OCI-M1 (cell line): ENCODE measurements around the gene MMS22L.

Experiments used
- DNase-seq: peaks from one replicate; lab custom pipeline; 2025; lab: John Stamatoyannopoulos, UW

MMS22L gene, protein sequence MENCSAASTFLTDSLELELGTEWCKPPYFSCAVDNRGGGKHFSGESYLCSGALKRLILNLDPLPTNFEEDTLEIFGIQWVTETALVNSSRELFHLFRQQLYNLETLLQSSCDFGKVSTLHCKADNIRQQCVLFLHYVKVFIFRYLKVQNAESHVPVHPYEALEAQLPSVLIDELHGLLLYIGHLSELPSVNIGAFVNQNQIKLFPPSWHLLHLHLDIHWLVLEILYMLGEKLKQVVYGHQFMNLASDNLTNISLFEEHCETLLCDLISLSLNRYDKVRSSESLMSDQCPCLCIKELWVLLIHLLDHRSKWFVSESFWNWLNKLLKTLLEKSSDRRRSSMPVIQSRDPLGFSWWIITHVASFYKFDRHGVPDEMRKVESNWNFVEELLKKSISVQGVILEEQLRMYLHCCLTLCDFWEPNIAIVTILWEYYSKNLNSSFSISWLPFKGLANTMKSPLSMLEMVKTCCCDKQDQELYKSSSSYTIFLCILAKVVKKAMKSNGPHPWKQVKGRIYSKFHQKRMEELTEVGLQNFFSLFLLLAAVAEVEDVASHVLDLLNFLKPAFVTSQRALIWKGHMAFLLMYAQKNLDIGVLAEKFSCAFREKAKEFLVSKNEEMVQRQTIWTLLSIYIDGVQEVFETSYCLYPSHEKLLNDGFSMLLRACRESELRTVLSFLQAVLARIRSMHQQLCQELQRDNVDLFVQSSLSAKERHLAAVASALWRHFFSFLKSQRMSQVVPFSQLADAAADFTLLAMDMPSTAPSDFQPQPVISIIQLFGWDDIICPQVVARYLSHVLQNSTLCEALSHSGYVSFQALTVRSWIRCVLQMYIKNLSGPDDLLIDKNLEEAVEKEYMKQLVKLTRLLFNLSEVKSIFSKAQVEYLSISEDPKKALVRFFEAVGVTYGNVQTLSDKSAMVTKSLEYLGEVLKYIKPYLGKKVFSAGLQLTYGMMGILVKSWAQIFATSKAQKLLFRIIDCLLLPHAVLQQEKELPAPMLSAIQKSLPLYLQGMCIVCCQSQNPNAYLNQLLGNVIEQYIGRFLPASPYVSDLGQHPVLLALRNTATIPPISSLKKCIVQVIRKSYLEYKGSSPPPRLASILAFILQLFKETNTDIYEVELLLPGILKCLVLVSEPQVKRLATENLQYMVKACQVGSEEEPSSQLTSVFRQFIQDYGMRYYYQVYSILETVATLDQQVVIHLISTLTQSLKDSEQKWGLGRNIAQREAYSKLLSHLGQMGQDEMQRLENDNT

DNA sequence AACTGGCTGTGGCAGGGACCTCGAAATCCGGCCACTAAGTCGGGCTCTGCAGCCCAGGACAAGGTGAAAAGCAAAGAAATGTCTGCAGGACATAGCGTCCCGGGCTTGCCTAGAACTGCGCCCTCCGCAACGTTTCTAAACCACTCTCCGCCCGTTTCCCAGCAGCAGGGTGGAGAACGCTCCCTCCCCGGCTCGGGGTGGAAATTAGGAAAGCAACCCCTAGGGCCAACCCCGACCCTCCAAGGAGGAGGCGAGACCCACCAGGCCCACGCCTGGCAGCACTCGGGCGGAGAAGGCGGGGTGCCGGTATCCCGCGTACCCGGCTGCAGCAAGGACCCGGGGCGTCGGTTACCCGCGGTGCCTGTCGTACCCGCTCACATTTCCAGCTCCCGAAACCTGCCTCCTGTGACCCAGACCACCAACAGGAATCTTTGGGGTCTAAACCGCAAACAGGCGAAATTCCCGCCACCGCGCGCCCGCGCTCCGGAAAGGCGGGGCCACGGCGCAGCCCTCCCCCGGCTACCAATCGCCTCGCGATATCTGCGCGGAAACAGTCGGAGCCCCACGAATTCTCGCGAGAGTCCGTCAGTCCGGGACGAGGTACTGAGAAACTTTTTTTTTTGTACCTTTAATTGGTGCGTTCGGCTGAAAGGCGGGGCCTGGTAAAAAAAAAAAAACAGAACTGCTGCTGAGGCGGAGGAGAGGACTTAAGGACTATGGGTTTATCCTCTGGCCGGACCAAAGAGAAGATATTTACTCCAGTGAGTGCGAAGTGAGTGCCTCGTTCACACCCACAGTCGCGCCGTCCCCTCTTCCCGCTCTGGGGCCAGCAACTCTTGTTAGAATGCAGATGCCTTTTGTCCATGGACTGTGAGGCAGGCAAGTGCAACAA is at the start of gene MMS22L:
Gene MMS22L, minus strand, starts transcription at position 491 of the 892 bp plus-strand sequence. CDS start 739 bp downstream, outside the sequence.
- peak; percentile 99 for DNase-seq

DNA sequence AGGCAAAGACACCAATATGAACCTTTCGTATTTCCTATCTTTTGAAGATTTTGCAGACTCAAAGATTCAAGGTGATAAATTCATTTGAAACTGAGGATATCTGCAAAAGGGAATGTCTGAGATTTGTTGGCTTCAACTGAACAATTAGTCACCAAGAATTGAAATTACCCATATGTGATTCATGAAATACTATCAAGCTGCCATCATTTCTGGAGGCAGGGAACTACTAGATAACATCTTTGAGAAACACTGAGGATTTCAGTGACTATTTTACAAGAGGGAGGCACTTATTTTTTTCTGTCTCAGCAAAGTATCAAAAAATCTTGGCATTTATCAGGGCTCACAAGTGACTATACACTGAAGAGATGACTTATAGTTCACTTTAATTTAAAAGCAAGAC is 39.8 kb upstream of the MMS22L start:
- DNase-seq, result no peak

DNA sequence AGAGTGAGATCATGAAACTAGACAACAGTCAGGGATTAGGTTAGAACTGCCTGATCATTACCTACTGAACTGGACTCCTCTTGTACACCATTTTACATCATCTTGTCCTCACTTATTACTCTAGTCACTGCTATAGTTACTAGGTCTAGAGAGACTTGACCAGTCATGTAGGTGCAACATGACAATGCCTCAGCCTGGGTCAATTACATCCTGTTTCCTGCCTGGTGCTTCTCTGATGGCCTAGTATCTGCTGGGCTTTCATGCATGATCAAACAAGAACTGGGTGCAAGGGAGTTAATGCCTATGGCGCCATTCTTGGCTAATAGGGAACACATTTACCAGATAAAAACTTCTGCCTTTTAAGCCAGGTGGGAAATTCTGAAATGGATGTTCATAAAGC is 39.2 kb upstream of the MMS22L start:
- DNase-seq, result no peak

DNA sequence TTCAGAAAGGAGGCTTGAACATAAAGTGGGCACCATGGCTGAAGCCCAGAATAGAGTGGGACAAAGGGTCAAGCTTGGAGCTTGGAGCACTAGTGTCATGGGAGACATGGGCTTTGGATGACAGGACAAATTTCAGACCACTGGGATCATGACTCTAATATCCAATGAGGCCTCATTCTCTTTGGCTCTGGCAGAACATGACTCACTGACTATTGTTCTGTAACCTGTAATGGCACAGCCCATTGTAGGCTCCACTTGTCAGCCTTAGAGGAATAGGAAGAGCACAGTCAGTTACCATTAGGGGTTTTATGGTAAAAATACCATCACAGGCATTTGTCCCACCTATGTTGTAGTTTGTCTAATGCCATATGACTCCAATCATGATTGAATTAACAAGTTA is 34.0 kb upstream of the MMS22L start:
- DNase-seq, result no peak

DNA sequence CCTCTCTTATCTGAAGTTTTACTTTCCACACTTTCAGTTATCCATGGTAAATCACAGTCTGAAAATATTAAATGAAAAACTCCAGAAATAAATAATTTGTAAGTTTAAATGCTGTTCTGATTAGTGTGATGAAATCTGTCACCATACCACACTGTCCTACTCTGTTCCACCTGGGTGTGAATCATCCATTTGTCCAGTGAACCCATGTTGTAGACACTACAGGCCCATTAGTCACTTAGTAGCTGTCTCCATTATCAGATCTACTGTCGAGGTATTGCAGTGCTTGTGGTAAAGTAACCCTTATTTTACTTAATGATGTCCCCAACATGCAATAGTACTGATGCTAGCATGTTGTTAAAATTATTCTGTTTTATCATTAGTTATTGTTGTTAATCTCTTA is 29.2 kb upstream of the MMS22L start:
- DNase-seq, result no peak

DNA sequence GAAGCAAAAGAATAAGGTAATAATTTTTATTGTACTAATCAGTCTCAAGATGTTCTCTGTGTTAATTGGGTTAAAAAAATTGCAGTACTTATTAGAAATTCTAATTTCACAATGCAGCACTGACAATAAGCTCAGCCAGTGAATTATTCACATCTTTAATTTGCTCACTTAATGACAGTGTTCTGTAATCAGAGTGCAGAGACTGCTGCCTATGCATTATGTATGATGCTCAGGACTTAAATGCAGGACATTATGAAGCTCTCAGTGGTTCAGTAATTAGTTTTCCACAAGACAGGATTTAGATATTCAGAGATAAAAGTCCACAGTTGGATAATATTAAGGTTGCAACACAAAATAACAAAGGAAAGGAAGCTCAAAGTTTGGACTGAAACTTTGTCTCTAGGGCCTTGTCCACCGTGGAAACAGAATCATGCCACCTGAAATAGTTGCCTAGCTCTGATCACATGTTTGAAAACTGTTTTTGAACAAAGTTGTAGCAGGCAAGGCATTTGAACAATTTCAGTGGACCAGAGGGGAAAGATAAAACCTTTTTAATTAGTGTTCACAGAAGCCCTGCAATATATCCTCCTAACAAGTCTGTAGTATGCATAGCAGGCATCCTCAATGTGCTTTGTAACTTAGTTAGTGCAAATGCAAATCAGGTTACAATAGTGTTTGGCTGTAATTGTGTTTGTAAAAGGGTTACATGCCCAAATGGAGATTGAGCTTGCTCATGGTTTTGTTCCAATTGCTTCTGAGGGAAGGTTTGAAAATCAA is 23.7 kb upstream of the MMS22L start:
- DNase-seq, result no peak

DNA sequence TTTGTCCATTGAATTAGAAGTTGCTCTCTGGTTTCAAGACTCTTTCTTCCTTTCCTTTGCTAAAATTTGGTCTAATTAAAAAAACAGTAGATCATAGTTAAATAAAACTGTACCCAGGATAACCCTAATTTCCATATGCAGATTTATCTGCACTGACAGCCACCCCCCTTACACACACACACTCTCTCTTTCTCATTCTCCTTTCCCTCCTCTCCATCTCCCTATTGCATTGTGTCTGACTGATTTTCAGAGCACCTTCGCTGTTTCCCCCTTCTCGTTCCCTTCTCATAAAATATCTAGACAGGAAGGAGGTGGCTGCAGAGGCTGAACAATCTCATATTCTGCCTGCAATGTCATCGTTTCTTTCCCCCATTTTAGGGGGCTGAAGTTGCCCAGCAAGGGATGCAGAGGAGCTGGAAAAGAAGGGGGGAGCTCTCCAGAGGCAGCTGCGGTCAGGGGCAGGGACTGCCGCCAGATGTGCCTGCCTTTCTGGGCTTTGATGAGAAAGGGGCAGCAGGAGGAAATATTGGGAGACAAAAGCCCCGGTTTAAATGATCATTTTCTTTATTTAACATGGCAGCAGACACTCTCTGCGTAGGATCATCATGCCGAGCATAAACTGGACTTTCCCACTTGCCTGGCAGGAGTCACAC is 22.5 kb upstream of the MMS22L start:
- no peak for DNase-seq

DNA sequence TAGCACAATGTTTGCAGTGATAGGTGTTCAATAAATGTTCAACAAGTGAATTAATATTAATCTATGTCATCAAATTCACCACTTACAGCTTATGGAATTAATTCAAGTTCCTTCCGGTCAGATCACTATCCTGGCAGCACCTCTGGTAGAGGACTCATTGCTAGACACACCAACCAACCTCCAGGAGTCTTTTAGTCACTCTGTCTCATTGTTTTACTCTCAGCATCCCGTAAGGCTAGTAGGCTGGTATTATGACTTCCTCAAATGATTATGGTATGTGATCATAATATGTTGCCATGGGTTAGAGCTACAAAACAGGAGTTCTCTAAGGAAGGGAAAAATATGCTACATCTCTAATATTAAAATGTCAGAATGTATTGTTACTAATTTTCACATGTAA is 21.7 kb upstream of the MMS22L start:
- DNase-seq, result peak; percentile 24

DNA sequence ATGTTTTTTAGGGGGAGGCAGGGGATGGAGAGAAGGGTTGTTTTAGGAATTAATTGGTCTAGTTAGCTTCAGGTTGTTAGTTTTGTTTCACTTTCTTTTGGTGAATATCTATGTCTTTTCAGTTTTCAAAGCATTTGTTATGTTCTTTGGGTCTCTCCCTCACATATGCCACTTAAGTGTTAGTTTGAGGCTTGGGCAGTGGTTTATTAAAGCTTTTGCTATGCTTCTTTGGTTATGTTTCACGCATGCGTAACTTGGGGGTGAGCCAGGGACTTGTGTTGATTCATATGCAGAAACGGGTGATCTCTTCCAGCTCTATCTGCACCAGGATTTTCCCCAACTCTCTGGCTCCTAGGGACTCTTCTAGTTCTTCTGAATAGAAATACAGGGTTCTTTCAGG is 11.4 kb upstream of the MMS22L start:
- no peak for DNase-seq

DNA sequence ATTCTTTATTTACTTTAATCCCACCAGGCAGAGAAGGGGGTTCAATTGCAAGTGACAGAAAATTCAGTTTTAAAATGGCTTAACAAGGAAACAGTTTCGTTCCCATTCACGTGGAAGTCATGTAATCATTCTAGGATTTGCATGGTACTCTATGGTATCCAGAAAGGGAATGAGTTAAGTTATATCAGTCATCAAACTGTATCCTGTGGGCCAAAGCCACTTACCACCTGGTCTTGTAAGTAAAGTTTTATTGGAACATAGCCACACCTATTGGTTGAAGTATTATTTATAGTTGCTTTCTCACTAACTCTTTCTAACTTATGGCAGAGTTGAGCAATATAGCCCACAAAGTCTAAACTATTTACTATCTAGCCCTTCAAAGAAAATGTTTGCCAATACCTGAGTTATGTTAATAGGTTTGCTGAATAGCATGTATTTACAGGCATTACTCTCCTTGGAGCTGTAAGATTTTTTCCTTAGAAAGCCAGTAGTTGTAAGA is 10.2 kb upstream of the MMS22L start:
- DNase-seq, result no peak

DNA sequence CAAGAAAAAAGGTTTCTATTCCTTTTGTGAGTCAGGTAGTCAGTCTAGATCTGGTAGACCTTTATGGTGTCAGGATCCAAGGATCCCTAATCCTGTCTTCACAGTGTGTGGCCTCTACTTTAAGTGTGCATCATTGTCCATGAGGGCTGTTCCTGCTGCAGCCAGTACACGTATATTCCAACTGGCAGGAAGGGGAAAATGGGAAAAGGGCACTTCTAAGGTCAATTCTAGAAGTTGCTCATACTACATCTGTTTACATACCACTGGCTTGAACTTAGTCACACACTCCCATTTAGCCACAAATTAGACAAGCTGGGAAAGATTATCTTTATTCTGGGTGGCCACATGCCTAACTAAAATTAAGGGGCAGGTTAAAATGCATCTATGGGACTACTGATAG is 9.7 kb upstream of the MMS22L start:
- DNase-seq, result no peak

DNA sequence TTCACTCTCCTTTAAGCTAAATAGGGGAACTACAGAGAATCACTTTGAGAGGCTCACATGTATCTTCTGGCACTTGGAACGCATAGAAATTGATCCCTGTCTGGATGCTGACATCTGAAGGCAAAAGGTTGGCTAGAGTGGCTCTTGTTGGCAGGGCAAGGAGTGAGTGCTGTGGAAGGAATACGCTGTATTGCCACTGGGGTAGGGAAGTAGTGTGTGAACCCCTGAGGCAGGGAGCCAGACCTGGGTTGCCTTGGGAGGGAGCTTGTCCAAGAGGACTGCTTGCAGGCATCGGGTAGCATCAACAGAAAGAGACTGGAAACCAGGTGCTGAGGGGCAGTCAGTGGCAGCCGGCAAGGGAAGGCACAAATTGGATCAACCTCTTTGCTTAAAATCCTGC is 8.9 kb upstream of the MMS22L start:
- no peak for DNase-seq

DNA sequence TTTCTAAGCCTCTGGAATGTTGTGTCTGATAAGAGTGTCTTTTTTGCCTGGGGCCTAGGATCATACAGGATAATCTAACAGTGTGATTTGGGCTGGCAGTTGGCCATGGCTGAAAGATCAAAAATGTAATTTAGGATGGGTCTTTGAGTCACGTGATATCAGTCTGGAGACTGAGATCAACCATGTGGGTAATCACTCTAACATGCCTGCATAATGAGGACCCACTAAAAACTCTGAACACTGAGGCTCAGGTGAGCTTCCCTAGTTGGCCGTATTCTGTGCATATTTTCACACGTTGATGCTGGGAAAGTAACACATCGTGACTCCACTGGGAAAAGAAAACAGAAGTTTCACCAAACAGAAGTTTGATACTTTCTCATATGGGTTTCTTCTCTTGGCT is 6.3 kb upstream of the MMS22L start:
- DNase-seq, result no peak

DNA sequence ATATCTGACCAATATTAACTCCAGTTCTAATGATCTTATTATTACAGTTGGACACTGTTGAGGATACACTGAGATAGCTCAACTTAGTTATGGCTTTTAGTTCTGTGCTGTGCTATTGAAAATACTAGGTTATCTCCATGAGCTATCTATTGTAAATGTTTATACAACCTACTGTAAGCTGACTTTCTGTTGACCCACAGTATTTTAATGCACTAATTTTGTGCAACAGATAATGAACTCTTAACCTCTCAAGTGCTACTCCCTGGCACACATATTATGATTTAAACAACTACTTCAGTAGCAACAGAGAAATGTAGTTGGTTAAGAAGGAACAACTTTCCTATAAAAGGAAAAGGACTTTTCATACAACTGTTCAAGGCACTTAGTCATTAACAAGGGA is 5.2 kb upstream of the MMS22L start:
- no peak for DNase-seq

DNA sequence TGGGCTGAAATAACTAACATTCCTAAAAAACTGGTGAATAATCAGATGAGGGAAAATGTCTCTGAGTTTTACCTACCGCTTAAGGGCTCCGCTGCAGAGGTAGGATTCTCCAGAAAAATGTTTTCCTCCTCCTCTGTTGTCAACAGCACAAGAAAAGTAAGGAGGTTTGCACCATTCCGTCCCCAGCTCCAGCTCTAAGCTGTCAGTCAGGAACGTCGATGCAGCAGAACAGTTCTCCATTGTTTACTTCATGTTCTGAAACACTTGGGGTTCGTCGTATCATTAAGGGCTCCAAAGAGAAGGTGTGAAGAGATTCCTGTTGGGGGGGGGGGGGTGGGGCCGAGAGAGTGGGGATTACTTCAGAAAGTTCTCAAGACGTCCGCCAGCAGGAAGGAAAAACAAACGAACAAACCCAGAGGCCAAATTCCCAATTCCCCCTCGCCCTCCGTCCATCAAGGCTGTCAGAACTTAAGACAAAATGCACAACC is 734 bp downstream of the MMS22L start:
- peak; percentile 64 for DNase-seq

DNA sequence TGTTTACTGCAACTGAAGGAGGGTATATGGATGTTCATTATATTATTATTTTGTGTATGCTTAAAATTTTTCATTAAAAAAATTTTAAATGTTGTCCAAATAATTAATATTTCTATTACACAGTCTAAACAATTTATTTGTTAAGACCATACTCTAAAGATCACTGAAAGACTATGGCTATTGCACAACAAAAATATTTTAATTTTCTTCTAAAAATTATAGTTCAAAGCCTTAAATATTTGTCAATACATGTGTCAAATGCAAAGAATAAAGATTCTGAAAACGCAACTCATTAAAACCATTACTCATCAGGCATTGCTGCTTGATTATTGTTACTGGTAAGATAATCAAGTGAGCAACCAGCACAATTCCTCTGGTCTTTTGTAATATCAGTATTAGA is 2.2 kb downstream of the MMS22L start:
- DNase-seq, result no peak

DNA sequence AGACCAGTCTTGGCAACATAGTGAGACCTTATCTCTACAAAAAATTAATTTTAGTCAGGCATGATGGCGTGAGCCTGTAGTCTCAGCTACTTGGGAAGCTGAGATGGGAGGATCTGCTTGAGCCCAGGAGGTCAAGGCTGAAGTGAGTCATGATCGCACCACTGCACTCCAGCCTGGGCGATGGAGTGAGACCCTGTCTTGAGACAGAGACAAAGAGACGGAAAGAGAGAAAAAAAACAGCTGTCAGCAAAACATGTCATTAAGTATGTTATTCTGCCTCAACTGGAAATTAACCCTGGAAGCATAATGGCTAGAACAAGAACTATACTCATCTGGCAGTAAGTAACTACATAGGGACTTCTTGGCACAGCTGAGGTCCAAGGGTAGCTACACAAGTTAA is 7.2 kb downstream of the MMS22L start:
- no peak for DNase-seq

DNA sequence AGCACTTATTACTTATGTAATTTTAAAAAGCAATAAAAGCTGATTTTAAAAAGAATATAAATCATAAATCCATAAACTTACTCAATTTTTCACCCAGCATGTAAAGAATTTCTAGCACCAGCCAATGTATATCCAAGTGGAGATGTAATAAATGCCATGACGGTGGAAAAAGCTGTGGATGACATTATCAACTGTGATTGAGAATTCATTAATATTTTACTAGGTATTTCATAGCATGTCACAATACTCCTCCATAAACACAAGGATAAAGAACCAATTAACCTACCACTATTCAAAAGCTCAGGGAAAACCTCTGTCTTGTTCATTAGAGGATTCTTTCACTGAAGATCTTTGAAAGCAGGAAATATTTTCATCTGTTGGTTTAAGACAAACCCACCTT is 13.2 kb downstream of the MMS22L start:
- DNase-seq, result no peak

DNA sequence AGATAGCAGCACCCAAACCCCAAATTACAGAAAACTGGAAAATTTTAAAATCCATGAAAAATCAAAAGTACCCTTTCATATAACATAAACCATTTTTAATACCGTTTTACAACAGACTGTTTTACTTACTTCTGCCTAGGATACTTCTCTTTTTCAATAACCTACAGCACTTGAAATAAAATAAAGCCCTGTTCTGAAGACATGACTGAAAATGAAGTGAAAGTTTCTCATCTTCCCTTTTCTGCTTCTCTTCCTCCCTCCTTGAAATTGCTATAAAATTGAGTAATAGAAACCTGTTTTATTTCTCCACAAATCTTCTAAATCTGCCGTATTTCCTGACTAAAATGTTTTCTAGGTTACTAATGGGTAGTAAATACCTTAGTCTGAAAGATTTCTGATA is 20.3 kb downstream of the MMS22L start:
- DNase-seq, result no peak

DNA sequence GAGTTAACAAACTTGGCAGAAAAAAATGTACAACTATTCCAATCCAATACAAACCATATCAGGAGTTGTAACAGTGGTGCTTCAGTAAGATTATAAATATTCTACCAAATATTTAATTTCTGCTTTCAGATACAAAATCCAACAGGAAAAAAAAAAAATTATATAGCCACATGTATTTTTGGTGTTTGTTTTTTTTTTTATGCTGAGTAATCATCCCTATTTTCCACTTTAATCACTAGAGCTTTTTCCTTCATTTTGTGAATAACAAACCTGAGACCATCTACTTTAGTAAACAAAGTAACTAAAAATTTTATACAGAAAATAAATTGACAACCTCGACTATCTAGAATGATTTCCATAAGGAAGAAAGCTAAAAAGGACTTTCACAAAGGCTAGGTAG is 36.2 kb downstream of the MMS22L start:
- no peak for DNase-seq
